Fibroblast of upper back skin (primary cell): Measurements from ENCODE around the gene NSF.
"Not testable (repeated sequence)": the region's sequence is repeated elsewhere in the genome, so short reads cannot be mapped to it uniquely, and the experiment has no call there.

ENCODE experiments used
- DNase-seq: peaks from one replicate; pipeline ENCODE4 v3.0.0-alpha.2; 2013

Gene NSF

DNA sequence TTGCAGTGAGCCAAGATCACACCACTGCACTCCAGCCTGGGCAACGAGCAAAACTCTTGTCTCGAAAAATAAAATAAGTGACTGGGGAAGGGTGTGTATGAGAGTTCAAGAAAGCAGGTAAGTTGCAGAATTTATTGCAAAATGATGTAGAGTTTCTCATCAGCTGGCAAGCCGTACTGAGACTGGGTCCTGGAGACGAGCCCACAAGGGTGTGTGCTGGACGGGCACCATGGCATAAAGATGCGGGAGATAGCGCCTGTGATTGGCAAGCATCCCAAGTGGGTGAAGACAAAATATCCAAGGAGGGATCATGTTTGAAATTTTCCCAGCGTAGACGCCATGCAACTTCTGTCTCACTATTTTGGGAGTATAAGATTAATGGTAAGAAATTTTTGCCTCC lies 168.7 kb downstream of the NSF start:
- DNase-seq: no peak

GRCh38 chr17:46763416-46763815 lies 172.9 kb downstream of the NSF start:
- no peak for DNase-seq

- no peak for DNase-seq
These were observed 173.7 kb downstream of the NSF start for GRCh38 chr17:46764000-46764708.

GRCh38 chr17:46764709-46765401 lies 174.4 kb downstream of the NSF start:
- peak; percentile 93 for DNase-seq

DNA sequence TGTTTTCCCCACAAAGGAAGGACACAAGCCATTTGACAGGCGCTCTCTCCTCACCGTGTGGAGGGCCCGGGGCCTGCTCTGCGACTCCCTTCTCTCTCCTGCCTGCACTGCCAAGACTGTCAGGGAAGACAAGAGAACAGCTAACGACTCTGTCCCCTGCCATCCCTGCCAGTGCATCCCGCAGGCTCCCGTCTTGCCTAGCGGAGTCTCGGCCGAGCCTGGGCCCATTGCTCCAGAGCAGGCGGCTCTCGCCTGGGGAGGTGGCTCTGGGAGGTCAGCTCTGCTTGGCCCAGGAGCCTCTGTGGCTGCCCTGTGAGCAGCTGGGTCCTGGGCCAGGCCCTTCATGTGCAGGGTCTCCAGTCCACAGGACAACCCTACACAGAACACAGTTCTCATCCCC lies 175.0 kb downstream of the NSF start:
- DNase-seq: no peak

DNA sequence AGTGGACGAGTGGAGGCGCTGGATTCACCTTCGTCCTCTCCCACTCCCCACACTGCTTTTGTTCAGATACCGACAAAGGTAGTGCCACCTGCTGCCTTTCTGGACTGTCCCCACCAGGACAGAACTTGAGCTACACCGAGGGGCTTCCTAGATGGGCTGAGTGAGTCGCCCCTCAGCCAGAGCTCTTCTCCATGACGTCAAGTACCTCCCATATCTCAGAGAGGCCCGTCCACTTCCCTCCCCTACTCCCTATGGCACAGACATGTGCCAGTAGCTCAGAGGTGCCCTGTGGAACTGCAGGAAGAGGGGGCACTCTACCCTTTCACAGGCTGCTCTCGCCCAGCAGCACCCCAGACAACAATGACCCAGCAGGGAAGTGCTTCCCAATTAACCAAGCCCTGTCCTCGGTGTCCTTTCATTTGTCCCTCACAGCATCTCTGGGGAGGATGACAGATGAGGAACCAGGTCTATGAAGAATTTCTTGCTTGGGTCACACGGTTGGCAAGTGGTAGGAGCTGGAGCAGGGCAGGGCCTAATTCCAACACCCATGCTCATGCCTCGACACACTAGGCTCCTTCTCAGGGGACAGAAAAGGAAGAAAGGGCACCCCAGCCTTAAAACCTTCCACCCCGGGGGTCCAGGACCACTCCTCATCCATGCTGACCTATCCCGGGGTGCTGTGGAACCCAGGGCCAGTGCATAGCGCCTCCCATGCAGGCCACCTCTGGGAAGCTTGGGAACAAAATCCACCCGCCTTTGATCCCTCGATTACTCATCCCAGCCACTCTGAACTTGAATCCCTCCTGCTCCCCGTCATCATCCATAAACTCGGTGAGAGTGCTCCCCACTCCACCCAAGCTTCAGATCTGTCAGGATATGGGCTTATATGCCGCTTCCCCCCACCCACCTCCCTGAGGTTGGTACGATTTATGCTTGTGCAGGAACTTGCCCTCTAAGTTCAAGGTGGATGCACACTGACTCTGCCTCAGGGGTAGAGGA lies 176.3 kb downstream of the NSF start:
- no peak for DNase-seq

GRCh38 chr17:46768540-46768870 lies 178.0 kb downstream of the NSF start:
- DNase-seq: no peak

- not testable (repeated sequence) for DNase-seq
These were observed 178.4 kb downstream of the NSF start for GRCh38 chr17:46768896-46769295.

GRCh38 chr17:46769531-46770438 lies 179.3 kb downstream of the NSF start:
- DNase-seq: no peak

- no peak for DNase-seq
These were observed 180.0 kb downstream of the NSF start for GRCh38 chr17:46770439-46770817.

DNA sequence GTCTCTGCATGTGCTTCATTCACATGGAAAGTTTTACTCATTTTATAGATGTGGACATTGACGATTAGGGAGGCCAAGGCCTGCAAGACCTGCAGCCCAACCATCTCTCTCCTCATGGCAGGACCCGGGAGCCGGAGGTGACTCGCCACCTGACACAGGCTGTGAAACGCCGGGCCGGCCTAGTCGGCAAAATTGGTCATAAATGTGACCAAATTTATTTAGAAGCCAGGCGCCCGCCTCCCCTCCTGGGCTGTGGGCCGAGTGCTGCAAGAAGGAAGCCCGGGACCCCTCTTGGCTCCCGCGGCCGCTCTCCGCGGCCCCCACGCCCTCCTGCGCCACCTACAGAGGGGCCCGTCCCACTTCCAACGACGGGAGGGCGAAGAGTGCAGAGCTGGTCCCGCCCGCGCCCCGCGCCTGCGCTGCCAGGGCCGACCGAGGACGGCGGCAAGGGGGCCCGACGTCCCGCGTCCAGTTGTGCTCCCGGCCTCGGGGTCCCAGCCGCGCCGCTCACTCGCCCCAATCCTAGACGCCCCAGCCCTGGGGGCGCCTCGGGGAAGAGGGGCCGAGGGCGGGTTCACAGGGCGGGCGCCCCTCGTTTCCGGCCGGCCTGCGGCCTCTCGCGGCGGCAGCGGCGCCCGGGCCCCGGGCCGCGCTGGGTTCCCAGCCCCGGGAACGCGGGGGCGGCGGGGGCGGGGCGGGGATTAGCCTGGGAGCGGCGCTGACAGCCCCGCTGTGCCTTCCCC lies 180.5 kb downstream of the NSF start:
- peak; percentile 39 for DNase-seq

- peak; percentile 29 for DNase-seq
These were observed 181.3 kb downstream of the NSF start for GRCh38 chr17:46771561-46772474.

DNA sequence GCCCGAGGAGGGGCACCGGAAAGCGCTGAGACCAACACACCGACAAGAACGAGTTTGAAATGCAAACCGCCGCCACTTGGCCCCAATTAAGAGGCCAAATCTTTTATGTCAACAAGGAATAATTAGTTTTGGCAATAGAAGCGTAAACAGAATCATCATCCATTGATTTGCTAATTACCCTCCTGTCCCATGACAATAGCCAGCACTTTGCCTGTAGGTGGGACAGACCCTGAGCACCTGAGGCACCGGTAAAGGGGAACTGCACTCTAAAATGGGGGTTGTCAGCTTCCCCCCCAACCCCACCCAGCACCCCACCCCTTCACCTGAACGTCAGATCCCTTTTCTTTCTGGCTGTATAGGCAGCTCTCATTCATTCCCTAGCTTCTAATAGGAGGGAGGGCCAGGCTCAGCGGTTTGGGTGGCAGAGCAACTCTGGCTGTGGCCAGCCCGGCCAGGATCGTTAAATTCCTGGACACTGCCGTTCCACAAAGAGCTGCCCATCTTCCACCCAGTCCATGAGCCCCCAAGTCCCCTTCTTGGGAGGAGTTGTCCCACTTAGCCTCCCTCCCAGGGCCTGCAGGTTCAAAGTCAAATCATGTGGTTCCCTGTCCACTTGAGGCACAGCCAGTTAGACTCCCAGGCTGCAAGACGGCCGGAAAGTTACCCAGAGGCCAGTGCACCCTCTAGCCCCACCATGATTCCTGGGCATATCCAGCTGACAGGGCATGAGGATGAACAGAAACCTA lies 182.2 kb downstream of the NSF start:
- no peak for DNase-seq

DNA sequence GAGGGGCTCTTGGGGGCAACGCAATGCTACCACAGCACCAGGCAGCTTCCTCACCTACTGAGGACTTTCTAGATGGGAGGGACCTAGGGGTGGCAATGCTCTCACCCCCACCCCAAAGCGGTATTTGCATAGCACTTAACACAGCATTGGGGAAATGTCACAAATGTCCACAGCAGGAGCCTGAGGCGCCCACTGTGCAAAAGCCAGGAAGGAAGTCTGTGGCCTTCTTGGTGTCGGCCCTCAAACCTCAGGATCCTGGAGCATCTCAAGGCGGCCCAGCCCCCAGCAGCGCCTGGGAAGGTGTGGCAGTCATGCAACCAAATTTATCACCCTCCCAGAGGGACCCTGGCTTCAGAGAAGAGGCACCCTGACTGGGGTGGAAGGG lies 182.7 kb downstream of the NSF start:
- no peak for DNase-seq

DNA sequence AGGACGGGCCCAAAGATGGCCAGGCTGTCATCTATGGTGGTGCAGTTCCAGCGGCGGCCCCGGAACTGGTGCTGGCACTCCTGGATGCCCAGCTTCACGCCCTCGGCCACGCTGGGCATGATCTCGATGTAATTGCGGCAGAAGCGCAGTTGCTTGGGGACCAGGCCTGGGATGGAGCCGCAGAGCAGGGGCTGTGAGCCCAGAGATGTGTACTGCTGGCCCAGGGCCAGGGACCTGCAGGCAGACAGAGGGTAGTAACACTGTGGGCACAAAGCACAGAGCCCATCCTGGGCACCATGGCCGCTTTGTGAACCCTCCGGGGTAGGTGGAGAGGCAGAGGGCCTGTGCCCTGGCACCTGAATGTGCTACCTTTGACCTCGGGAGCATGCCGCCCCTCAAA lies 183.2 kb downstream of the NSF start:
- no peak for DNase-seq

DNA sequence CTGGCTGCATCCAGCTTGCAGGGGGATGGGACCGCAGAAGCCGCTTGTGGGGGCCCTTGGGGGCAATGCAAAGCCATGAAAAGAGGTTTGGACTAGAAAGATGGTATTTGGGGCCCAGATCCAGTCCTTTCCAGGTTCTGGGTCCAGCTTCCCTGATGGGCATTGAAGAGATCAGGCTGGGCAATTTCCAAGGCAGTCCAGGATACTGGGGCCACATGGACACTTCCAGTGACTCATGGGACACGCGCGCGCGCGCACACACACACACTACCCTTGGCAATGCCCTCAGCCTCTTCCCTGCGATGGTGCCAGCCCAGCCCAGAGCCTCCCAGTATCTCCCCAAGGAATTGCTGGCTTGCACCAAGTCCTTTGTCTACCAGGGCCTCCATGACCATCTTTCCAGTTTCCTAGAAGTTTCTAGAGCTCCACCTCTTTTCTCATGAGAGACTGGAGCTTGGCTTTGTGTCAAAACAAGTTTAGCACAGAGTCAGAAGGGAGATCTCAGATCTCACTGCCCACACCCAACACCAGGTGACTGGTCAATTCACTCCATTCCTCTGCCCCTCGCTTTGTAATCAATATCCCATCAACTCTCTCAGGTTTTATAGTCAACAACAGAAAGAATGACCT lies 183.8 kb downstream of the NSF start:
- no peak for DNase-seq

GRCh38 chr17:46776298-46777005 lies 186.0 kb downstream of the NSF start:
- no peak for DNase-seq
